GM18909 (cell line): ENCODE data around the gene KRTAP5-1.
A peak's percentile ranks its signal among the peaks of the same experiment; 100 is the strongest.
"Not testable (repeated sequence)": the region's sequence is repeated elsewhere in the genome, so short reads cannot be mapped to it uniquely, and the experiment has no call there.

ENCODE experiments used
- ATAC-seq: cut with Tn5 transposase; IDR thresholded peaks from one replicate; pipeline ENCODE4 v1.9.1; 2021; ENCODE audit warnings: mild to moderate bottlenecking; ENCODE audit not compliant: unreplicated experiment, poor library complexity

Gene KRTAP5-1

GRCh38 chr11:1584661-1585370, at the start of gene KRTAP5-1:
Gene KRTAP5-1, minus strand, starts transcription at chr11:1585283. Its CDS starts 34 bp downstream, at chr11:1585249.
- ATAC-seq = not testable (repeated sequence)

- ATAC-seq = no peak
These were observed 48.8 kb upstream of the KRTAP5-1 start for GRCh38 chr11:1633864-1634263.

GRCh38 chr11:1632053-1632714, 47.1 kb upstream of the KRTAP5-1 start:
- ATAC-seq = no peak

GRCh38 chr11:1631066-1631568, 46.0 kb upstream of the KRTAP5-1 start:
- ATAC-seq = no peak

GRCh38 chr11:1630271-1630670, 45.2 kb upstream of the KRTAP5-1 start:
- no peak for ATAC-seq

GRCh38 chr11:1629326-1630185, 44.5 kb upstream of the KRTAP5-1 start, which contains the start of gene KRTAP5-5:
Gene KRTAP5-5, plus strand, starts transcription at chr11:1629775. Its CDS starts 66 bp downstream, at chr11:1629841.
- ATAC-seq = no peak

- ATAC-seq = no peak
These were observed 43.6 kb upstream of the KRTAP5-1 start for GRCh38 chr11:1628506-1629325.

GRCh38 chr11:1625541-1625940, 40.5 kb upstream of the KRTAP5-1 start:
- ATAC-seq = no peak

GRCh38 chr11:1624621-1625020, 39.5 kb upstream of the KRTAP5-1 start:
- ATAC-seq = no peak

GRCh38 chr11:1623716-1624115, 38.6 kb upstream of the KRTAP5-1 start:
- ATAC-seq = no peak

- ATAC-seq = no peak
These were observed 37.0 kb upstream of the KRTAP5-1 start, which contains the start of gene KRTAP5-4 for GRCh38 chr11:1622086-1622485. Gene KRTAP5-4, minus strand, starts transcription at chr11:1622138. Its CDS starts 45 bp downstream, at chr11:1622093.

- no peak for ATAC-seq
These were observed 34.4 kb upstream of the KRTAP5-1 start for GRCh38 chr11:1619449-1619848.

- no peak for ATAC-seq
These were observed 33.1 kb upstream of the KRTAP5-1 start for GRCh38 chr11:1618231-1618630.

- no peak for ATAC-seq
These were observed 23.3 kb upstream of the KRTAP5-1 start, which contains the start of gene KRTAP5-3 for GRCh38 chr11:1608363-1608762. Gene KRTAP5-3, minus strand, starts transcription at chr11:1608463. Its CDS starts 78 bp downstream, at chr11:1608385.

GRCh38 chr11:1607901-1608300, 22.8 kb upstream of the KRTAP5-1 start:
- ATAC-seq = not testable (repeated sequence)

GRCh38 chr11:1607156-1607845, 22.2 kb upstream of the KRTAP5-1 start:
- not testable (repeated sequence) for ATAC-seq

- ATAC-seq = peak; percentile 81
These were observed 20.8 kb upstream of the KRTAP5-1 start for GRCh38 chr11:1605923-1606322.

GRCh38 chr11:1604711-1605110, 19.6 kb upstream of the KRTAP5-1 start:
- no peak for ATAC-seq

GRCh38 chr11:1604181-1604580, 19.1 kb upstream of the KRTAP5-1 start:
- ATAC-seq = no peak
